Measurements from ENCODE around the gene HCAR3.
"Not testable (repeated sequence)": the region's sequence is repeated elsewhere in the genome, so short reads cannot be mapped to it uniquely, and the experiment has no call there.

GRCh38 chr12:122702890-122703611, 13.6 kb downstream of the HCAR3 start, which contains the start of gene HCAR2:
- TF ChIP-seq CTCF (IDR thresholded peaks at IDR 0.05); ZFX (IDR thresholded peaks at IDR 0.05; ENCODE audit: borderline replicate concordance): not testable (repeated sequence)
